ENCODE data around the gene VSTM4.

Gene VSTM4

DNA sequence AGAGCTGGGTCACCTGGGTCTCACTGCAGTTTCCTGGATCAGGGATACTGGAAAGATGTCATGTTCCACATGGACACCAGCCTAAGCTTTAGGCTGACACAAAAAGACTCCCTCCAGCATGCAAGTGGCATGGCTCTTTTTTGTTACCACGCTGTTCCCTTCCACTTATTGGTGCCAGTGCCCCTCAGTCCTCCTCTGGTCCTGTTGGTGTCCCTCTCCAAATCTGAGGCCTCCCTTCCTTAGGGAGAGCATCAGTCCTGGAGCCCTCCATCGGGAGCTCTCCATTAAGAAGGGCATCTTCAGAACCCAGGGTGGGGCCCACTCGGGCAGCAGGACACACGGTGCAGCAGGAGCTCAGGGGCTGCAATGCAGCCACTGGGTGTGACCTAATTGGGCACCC lies 99.6 kb downstream of the VSTM4 start:
- H3K27me3 Mint-ChIP-seq = peaks cover 2% of the 10 kb centered on the region
- no peaks in the 10 kb centered on the region for H3K36me3 Mint-ChIP-seq
- no peak overlapping the region for H3K4me3 Mint-ChIP-seq
- H3K4me1 Mint-ChIP-seq (ENCODE audit: low read depth) = no peaks in the 10 kb centered on the region
- H3K9me3 Mint-ChIP-seq (ENCODE audit: low read depth) = no peaks in the 10 kb centered on the region
- no peak overlapping the region for H3K27ac Mint-ChIP-seq

- H3K36me3 Mint-ChIP-seq = no peaks in the 10 kb centered on the region
- no peaks in the 10 kb centered on the region for H3K9me3 Mint-ChIP-seq (ENCODE audit: low read depth)
- H3K4me3 Mint-ChIP-seq = no peak overlapping the region
- peaks cover 1% of the 10 kb centered on the region for H3K27me3 Mint-ChIP-seq
- H3K4me1 Mint-ChIP-seq (ENCODE audit: low read depth) = no peaks in the 10 kb centered on the region
- H3K27ac Mint-ChIP-seq = no peak overlapping the region
Measured at GRCh38 chr10:49012603-49013002, 102.7 kb downstream of the VSTM4 start.

DNA sequence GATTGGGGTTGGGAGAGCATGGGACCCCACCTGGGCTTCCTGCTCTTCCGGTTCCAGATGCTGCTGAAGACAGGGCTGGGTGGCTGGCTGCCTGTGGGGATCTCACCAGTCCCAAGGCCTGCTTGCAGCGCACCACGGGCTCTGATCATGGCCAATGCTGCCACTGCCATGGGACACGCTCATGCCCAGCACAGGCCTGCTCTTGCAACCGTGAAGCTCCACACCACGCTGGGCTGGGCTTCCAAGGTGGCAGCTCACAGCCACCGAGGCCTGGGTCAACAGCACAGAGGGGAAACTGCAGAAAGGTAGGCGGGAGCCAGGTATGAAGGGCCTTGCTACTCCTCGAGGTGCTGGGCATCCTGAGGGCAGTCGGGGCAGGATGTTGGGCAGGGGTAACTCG lies 103.6 kb downstream of the VSTM4 start:
- no peaks in the 10 kb centered on the region for H3K27me3 Mint-ChIP-seq
- H3K27ac Mint-ChIP-seq = no peak overlapping the region
- H3K4me1 Mint-ChIP-seq (ENCODE audit: low read depth) = no peaks in the 10 kb centered on the region
- no peak overlapping the region for H3K4me3 Mint-ChIP-seq
- no peaks in the 10 kb centered on the region for H3K9me3 Mint-ChIP-seq (ENCODE audit: low read depth)
- H3K36me3 Mint-ChIP-seq = no peaks in the 10 kb centered on the region

DNA sequence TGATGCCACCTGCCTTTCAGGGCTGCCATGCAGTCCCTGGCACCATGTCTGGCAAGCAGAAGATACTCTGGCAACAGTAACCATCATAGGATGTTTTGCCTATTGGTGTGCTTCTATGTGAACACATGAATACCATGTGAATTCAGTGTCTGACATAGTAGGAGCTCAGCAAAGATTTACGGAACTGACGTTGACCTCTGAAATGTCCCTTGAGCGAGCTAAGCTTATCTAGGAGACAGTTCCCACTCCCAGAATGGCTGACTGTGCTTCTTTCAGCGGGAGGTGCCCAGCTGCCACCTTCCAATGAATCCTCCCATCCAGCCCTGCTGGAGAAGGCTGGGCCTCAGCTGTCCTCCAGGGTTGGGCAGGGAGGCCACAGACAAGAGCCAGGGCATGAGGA lies 104.5 kb downstream of the VSTM4 start:
- H3K4me1 Mint-ChIP-seq (ENCODE audit: low read depth) = no peaks in the 10 kb centered on the region
- H3K4me3 Mint-ChIP-seq = no peak overlapping the region
- H3K27ac Mint-ChIP-seq = no peak overlapping the region
- no peaks in the 10 kb centered on the region for H3K27me3 Mint-ChIP-seq
- H3K36me3 Mint-ChIP-seq = no peaks in the 10 kb centered on the region
- H3K9me3 Mint-ChIP-seq (ENCODE audit: low read depth) = no peaks in the 10 kb centered on the region

- Mint-ChIP-seq H3K4me1 (ENCODE audit: low read depth) (no peaks in the 10 kb centered on the region), H3K27ac (no peak overlapping the region), H3K27me3 (no peaks in the 10 kb centered on the region), H3K4me3 (no peak overlapping the region), H3K36me3 (no peaks in the 10 kb centered on the region), H3K9me3 (ENCODE audit: low read depth) (no peaks in the 10 kb centered on the region)
Measured at GRCh38 chr10:49010295-49010694, 105.0 kb downstream of the VSTM4 start.

- Mint-ChIP-seq H3K4me3 (no peak overlapping the region), H3K36me3 (no peaks in the 10 kb centered on the region), H3K4me1 (ENCODE audit: low read depth) (no peaks in the 10 kb centered on the region), H3K27me3 (no peaks in the 10 kb centered on the region), H3K9me3 (ENCODE audit: low read depth) (no peaks in the 10 kb centered on the region), H3K27ac (no peak overlapping the region)
Measured at GRCh38 chr10:49009199-49009979, 105.9 kb downstream of the VSTM4 start.

- no peak overlapping the region for H3K27ac Mint-ChIP-seq
- H3K9me3 Mint-ChIP-seq (ENCODE audit: low read depth) = no peaks in the 10 kb centered on the region
- no peaks in the 10 kb centered on the region for H3K4me1 Mint-ChIP-seq (ENCODE audit: low read depth)
Measured at GRCh38 chr10:49008505-49009198, 106.7 kb downstream of the VSTM4 start.

GRCh38 chr10:49008091-49008490 lies 107.2 kb downstream of the VSTM4 start:
- Mint-ChIP-seq H3K4me3 (no peak overlapping the region), H3K9me3 (ENCODE audit: low read depth) (no peaks in the 10 kb centered on the region), H3K4me1 (ENCODE audit: low read depth) (no peaks in the 10 kb centered on the region), H3K27me3 (no peaks in the 10 kb centered on the region), H3K27ac (no peak overlapping the region), H3K36me3 (no peaks in the 10 kb centered on the region)

More at GRCh38 chr10:49008505-49009198, 106.7 kb downstream of the VSTM4 start:
- H3K4me3 Mint-ChIP-seq = no peak overlapping the region
- no peaks in the 10 kb centered on the region for H3K27me3 Mint-ChIP-seq
- no peaks in the 10 kb centered on the region for H3K36me3 Mint-ChIP-seq

DNA sequence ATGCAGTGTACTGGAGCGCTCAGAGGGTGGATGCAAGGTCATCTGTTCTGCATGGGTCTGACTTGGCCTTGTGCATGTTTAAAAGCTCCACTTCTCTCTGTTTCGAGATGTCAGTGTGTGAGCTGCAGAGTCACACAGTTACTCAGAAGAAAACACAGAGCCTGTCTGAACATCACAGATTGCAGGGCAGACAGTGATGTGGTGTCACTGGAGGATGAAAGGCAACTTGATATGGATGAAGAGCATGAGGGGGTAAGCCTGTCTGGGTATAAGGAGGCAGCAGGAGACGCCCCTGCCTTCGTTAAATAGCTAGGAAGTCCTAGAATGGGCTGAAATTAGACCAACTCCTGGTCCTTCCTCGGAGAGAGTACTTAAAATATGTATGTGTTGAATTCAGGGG lies 108.2 kb downstream of the VSTM4 start:
- H3K36me3 Mint-ChIP-seq = no peaks in the 10 kb centered on the region
- no peaks in the 10 kb centered on the region for H3K4me1 Mint-ChIP-seq (ENCODE audit: low read depth)
- no peaks in the 10 kb centered on the region for H3K9me3 Mint-ChIP-seq (ENCODE audit: low read depth)
- no peak overlapping the region for H3K27ac Mint-ChIP-seq
- no peaks in the 10 kb centered on the region for H3K27me3 Mint-ChIP-seq
- no peak overlapping the region for H3K4me3 Mint-ChIP-seq

GRCh38 chr10:49005270-49005669 lies 110.1 kb downstream of the VSTM4 start:
- Mint-ChIP-seq H3K4me1 (ENCODE audit: low read depth) (no peaks in the 10 kb centered on the region), H3K36me3 (no peaks in the 10 kb centered on the region), H3K27me3 (no peaks in the 10 kb centered on the region), H3K27ac (no peak overlapping the region), H3K9me3 (ENCODE audit: low read depth) (no peaks in the 10 kb centered on the region), H3K4me3 (no peak overlapping the region)

- H3K4me1 Mint-ChIP-seq (ENCODE audit: low read depth) = no peaks in the 10 kb centered on the region
- H3K9me3 Mint-ChIP-seq (ENCODE audit: low read depth) = no peaks in the 10 kb centered on the region
- no peak overlapping the region for H3K4me3 Mint-ChIP-seq
- H3K36me3 Mint-ChIP-seq = no peaks in the 10 kb centered on the region
- no peaks in the 10 kb centered on the region for H3K27me3 Mint-ChIP-seq
- no peak overlapping the region for H3K27ac Mint-ChIP-seq
Measured at GRCh38 chr10:49001870-49002672, 113.3 kb downstream of the VSTM4 start.

GRCh38 chr10:49001402-49001801 lies 113.9 kb downstream of the VSTM4 start:
- H3K36me3 Mint-ChIP-seq = no peaks in the 10 kb centered on the region
- H3K4me1 Mint-ChIP-seq (ENCODE audit: low read depth) = no peaks in the 10 kb centered on the region
- H3K4me3 Mint-ChIP-seq = no peak overlapping the region
- no peak overlapping the region for H3K27ac Mint-ChIP-seq
- H3K27me3 Mint-ChIP-seq = no peaks in the 10 kb centered on the region
- H3K9me3 Mint-ChIP-seq (ENCODE audit: low read depth) = no peaks in the 10 kb centered on the region

GRCh38 chr10:49000437-49001398 lies 114.6 kb downstream of the VSTM4 start:
- Mint-ChIP-seq H3K36me3 (no peaks in the 10 kb centered on the region), H3K4me1 (ENCODE audit: low read depth) (no peaks in the 10 kb centered on the region), H3K9me3 (ENCODE audit: low read depth) (no peaks in the 10 kb centered on the region), H3K27ac (no peak overlapping the region), H3K27me3 (no peaks in the 10 kb centered on the region), H3K4me3 (no peak overlapping the region)

GRCh38 chr10:48999346-48999745 lies 116.0 kb downstream of the VSTM4 start:
- H3K36me3 Mint-ChIP-seq = no peaks in the 10 kb centered on the region
- H3K4me3 Mint-ChIP-seq = no peak overlapping the region
- no peak overlapping the region for H3K27ac Mint-ChIP-seq
- no peaks in the 10 kb centered on the region for H3K27me3 Mint-ChIP-seq
- H3K4me1 Mint-ChIP-seq (ENCODE audit: low read depth) = no peaks in the 10 kb centered on the region
- H3K9me3 Mint-ChIP-seq (ENCODE audit: low read depth) = no peaks in the 10 kb centered on the region
